ENCODE data around the gene RTCA. TPM values are rescaled to one million over a fixed set of nuclear protein-coding genes. Genes with fewer than 3 reads are reported as not detected.
A peak's percentile ranks its signal among the peaks of the same experiment; 100 is the strongest.
"Not testable (repeated sequence)": the region's sequence is repeated elsewhere in the genome, so short reads cannot be mapped to it uniquely, and the experiment has no call there.

The RTCA gene
- polyA plus RNA-seq, 1 donor, result 47.8 TPM

GRCh38 chr1:100253552-100253951 is 12.5 kb upstream of the RTCA start:
- H3K4me1 ChIP-seq (ENCODE audit: control insufficient read depth, insufficient read depth, low read length), result peaks cover 5% of the 10 kb centered on the region
- H3K4me3 ChIP-seq (ENCODE audit: low read length), result no peak overlapping the region
- peaks cover 13% of the 10 kb centered on the region for H3K27me3 ChIP-seq (ENCODE audit: control insufficient read depth, insufficient read depth, low read length)
- whole genome bisulfite sequencing (ENCODE audit: insufficient coverage, low lambda C conversion rate), result 30% methylated on average over 2 of the region's 10 CpGs
- no peaks in the 10 kb centered on the region for H3K9me3 ChIP-seq (ENCODE audit: control insufficient read depth, low read depth, low read length)
- no peak overlapping the region for H3K27ac ChIP-seq (ENCODE audit: low read length)
- H3K36me3 ChIP-seq (ENCODE audit: control insufficient read depth, insufficient read depth, low read length), result no peaks in the 10 kb centered on the region
- DNase-seq, result no peak

DNA sequence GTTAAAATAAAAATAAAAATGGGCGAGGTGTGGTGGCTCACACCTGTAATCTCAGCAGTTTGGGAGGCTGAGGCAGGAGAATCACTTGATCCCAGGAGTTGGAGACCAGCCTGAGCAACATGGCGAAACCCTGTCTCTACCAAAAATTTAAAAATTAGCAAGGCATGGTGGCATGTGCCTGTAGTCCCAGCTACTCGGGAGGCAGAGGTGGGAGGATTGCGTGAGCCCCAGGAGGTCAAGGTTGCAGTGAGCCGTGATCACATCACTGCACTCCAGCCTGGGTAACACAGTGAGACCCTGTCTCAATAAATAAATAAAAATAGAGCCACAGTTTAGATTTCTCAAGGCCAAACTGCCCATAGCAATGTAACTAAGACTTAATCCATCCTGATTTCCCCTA is 9.7 kb upstream of the RTCA start:
- H3K4me1 ChIP-seq (ENCODE audit: control insufficient read depth, insufficient read depth, low read length); H3K4me3 ChIP-seq (ENCODE audit: low read length): not testable (repeated sequence)
- WGBS (ENCODE audit: insufficient coverage, low lambda C conversion rate), result no CpG with 5 or more reads among the region's 5 CpGs

GRCh38 chr1:100258427-100258826 is 7.6 kb upstream of the RTCA start:
- no CpG with 5 or more reads among the region's 6 CpGs for WGBS (ENCODE audit: insufficient coverage, low lambda C conversion rate)
- not testable (repeated sequence) for DNase-seq

More for the DNA sequence above, 9.7 kb upstream of the RTCA start:
- not testable (repeated sequence) for H3K36me3 ChIP-seq (ENCODE audit: control insufficient read depth, insufficient read depth, low read length); H3K27ac ChIP-seq (ENCODE audit: low read length); DNase-seq; H3K9me3 ChIP-seq (ENCODE audit: control insufficient read depth, low read depth, low read length)
- H3K27me3 ChIP-seq (ENCODE audit: control insufficient read depth, insufficient read depth, low read length), result peaks cover 13% of the 10 kb centered on the region

GRCh38 chr1:100261686-100262085 is 4.3 kb upstream of the RTCA start:
- no peak for DNase-seq
- Histone ChIP-seq H3K4me3 (ENCODE audit: low read length) (no peak overlapping the region), H3K27me3 (ENCODE audit: control insufficient read depth, insufficient read depth, low read length) (no peaks in the 10 kb centered on the region), H3K36me3 (ENCODE audit: control insufficient read depth, insufficient read depth, low read length) (no peaks in the 10 kb centered on the region), H3K27ac (ENCODE audit: low read length) (no peak overlapping the region), H3K4me1 (ENCODE audit: control insufficient read depth, insufficient read depth, low read length) (peaks cover 2% of the 10 kb centered on the region), H3K9me3 (ENCODE audit: control insufficient read depth, low read depth, low read length) (no peaks in the 10 kb centered on the region)

More at GRCh38 chr1:100258427-100258826, 7.6 kb upstream of the RTCA start:
- not testable (repeated sequence) for H3K4me3 ChIP-seq (ENCODE audit: low read length); H3K27me3 ChIP-seq (ENCODE audit: control insufficient read depth, insufficient read depth, low read length); H3K9me3 ChIP-seq (ENCODE audit: control insufficient read depth, low read depth, low read length); H3K36me3 ChIP-seq (ENCODE audit: control insufficient read depth, insufficient read depth, low read length); H3K4me1 ChIP-seq (ENCODE audit: control insufficient read depth, insufficient read depth, low read length); H3K27ac ChIP-seq (ENCODE audit: low read length)

GRCh38 chr1:100264081-100264480 is 1.9 kb upstream of the RTCA start:
- not testable (repeated sequence) for H3K27ac ChIP-seq (ENCODE audit: low read length); H3K4me3 ChIP-seq (ENCODE audit: low read length); H3K9me3 ChIP-seq (ENCODE audit: control insufficient read depth, low read depth, low read length); H3K27me3 ChIP-seq (ENCODE audit: control insufficient read depth, insufficient read depth, low read length)
- DNase-seq, result peak in 1 of 2 donors; percentile 6
- no CpG with 5 or more reads among the region's 5 CpGs for WGBS (ENCODE audit: insufficient coverage, low lambda C conversion rate)
- H3K36me3 ChIP-seq (ENCODE audit: control insufficient read depth, insufficient read depth, low read length), result peaks cover 12% of the 10 kb centered on the region
- H3K4me1 ChIP-seq (ENCODE audit: control insufficient read depth, insufficient read depth, low read length), result peaks cover 18% of the 10 kb centered on the region

DNA sequence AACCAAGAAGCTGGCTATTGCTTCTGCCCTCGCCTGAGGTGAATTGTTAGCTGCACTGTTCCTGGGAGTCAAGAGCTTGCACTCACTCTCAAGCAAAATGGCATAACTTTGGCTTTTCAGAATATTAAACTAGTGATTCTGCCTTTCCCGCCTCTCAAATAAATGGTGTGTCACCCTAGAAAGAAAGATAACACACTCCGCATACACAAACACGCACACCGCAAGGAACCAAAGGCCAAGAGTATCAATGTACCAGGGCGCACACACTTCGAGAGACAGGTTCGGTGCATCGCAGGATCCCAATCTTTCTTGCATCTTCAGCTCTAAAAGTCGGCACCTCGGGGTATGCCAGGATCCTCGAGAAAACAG is 470 bp upstream of the RTCA start:
- Histone ChIP-seq H3K4me1 (ENCODE audit: control insufficient read depth, insufficient read depth, low read length) (peaks cover 18% of the 10 kb centered on the region), H3K9me3 (ENCODE audit: control insufficient read depth, low read depth, low read length) (no peaks in the 10 kb centered on the region), H3K27me3 (ENCODE audit: control insufficient read depth, insufficient read depth, low read length) (no peaks in the 10 kb centered on the region), H3K27ac (ENCODE audit: low read length) (peak overlapping the region; percentile 93), H3K36me3 (ENCODE audit: control insufficient read depth, insufficient read depth, low read length) (peaks cover 18% of the 10 kb centered on the region), H3K4me3 (ENCODE audit: low read length) (peak overlapping the region; percentile 84)
- no CpG with 5 or more reads among the region's 12 CpGs for WGBS (ENCODE audit: insufficient coverage, low lambda C conversion rate)
- peak in 1 of 2 donors; percentile 27 for DNase-seq

DNA sequence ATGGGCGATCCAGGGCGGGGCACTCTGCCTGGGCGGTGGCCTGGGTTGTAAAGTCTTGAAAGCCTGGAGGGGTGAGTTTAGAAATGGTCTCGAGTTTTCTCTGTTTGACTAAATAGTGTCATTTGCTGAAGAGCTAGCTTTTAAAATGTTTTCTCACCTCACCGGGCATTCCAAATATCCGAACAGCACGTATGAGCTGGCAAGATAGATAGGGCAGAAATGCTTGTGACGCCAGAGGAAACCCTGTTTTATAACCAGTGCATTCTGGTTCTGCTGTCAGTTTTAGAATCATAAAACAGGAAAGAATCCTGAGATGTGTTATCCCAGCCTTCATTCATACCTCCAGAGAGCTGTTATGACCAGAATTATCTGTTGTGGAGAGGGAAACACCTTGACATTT is 725 bp downstream of the RTCA start:
- Histone ChIP-seq H3K27ac (ENCODE audit: low read length) (peak overlapping the region; percentile 93), H3K9me3 (ENCODE audit: control insufficient read depth, low read depth, low read length) (no peaks in the 10 kb centered on the region), H3K27me3 (ENCODE audit: control insufficient read depth, insufficient read depth, low read length) (no peaks in the 10 kb centered on the region), H3K36me3 (ENCODE audit: control insufficient read depth, insufficient read depth, low read length) (peaks cover 27% of the 10 kb centered on the region), H3K4me1 (ENCODE audit: control insufficient read depth, insufficient read depth, low read length) (peaks cover 18% of the 10 kb centered on the region), H3K4me3 (ENCODE audit: low read length) (peak overlapping the region; percentile 84)
- peak in 1 of 2 donors; percentile 56 for DNase-seq
- WGBS (ENCODE audit: insufficient coverage, low lambda C conversion rate), result 0% methylated on average over 1 of the region's 8 CpGs

GRCh38 chr1:100267284-100267683 is 1.3 kb downstream of the RTCA start:
- H3K27ac ChIP-seq (ENCODE audit: low read length), result peak overlapping the region; percentile 93
- no CpG with 5 or more reads among the region's 1 CpG for WGBS (ENCODE audit: insufficient coverage, low lambda C conversion rate)

DNA sequence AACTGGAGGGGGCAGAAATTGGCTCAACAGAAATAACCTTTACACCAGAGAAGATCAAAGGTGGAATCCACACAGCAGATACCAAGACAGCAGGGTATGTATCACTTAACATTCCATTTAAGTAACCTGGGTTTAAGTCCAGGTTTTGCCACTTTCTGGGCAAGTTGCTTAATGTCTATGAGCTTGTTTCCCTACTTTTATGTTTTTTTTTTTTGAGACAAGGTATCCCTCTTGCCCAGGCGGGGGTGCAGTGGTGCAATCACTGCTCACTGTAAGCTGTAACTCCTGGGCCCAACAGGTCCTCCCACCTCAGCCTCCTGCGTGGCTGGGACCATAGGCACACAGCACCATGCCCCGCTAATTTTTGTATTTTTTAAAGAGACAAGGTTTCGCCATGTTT is 2.2 kb downstream of the RTCA start:
- WGBS (ENCODE audit: insufficient coverage, low lambda C conversion rate), result no CpG with 5 or more reads among the region's 4 CpGs

More at GRCh38 chr1:100267284-100267683, 1.3 kb downstream of the RTCA start:
- Histone ChIP-seq H3K36me3 (ENCODE audit: control insufficient read depth, insufficient read depth, low read length) (peaks cover 32% of the 10 kb centered on the region), H3K4me3 (ENCODE audit: low read length) (peak overlapping the region; percentile 84), H3K27me3 (ENCODE audit: control insufficient read depth, insufficient read depth, low read length) (no peaks in the 10 kb centered on the region), H3K4me1 (ENCODE audit: control insufficient read depth, insufficient read depth, low read length) (peaks cover 18% of the 10 kb centered on the region), H3K9me3 (ENCODE audit: control insufficient read depth, low read depth, low read length) (no peaks in the 10 kb centered on the region)
- DNase-seq, result peak in 1 of 2 donors; percentile 28

GRCh38 chr1:100277866-100278265 is 11.8 kb downstream of the RTCA start:
- WGBS (ENCODE audit: insufficient coverage, low lambda C conversion rate), result no CpG with 5 or more reads among the region's 1 CpG
- H3K4me3 ChIP-seq (ENCODE audit: low read length), result no peak overlapping the region
- no peaks in the 10 kb centered on the region for H3K4me1 ChIP-seq (ENCODE audit: control insufficient read depth, insufficient read depth, low read length)
- H3K36me3 ChIP-seq (ENCODE audit: control insufficient read depth, insufficient read depth, low read length), result peaks cover 78% of the 10 kb centered on the region
- no peak for DNase-seq
- no peak overlapping the region for H3K27ac ChIP-seq (ENCODE audit: low read length)
- no peaks in the 10 kb centered on the region for H3K9me3 ChIP-seq (ENCODE audit: control insufficient read depth, low read depth, low read length)
- H3K27me3 ChIP-seq (ENCODE audit: control insufficient read depth, insufficient read depth, low read length), result no peaks in the 10 kb centered on the region

More for the DNA sequence above, 2.2 kb downstream of the RTCA start:
- Histone ChIP-seq H3K27ac (ENCODE audit: low read length) (no peak overlapping the region), H3K4me3 (ENCODE audit: low read length) (no peak overlapping the region), H3K27me3 (ENCODE audit: control insufficient read depth, insufficient read depth, low read length) (no peaks in the 10 kb centered on the region), H3K9me3 (ENCODE audit: control insufficient read depth, low read depth, low read length) (no peaks in the 10 kb centered on the region), H3K36me3 (ENCODE audit: control insufficient read depth, insufficient read depth, low read length) (peaks cover 32% of the 10 kb centered on the region), H3K4me1 (ENCODE audit: control insufficient read depth, insufficient read depth, low read length) (peaks cover 18% of the 10 kb centered on the region)
- DNase-seq, result peak; percentile 6 to 7

GRCh38 chr1:100279358-100279923 is 13.4 kb downstream of the RTCA start:
- WGBS (ENCODE audit: insufficient coverage, low lambda C conversion rate), result 100% methylated on average over 2 of the region's 3 CpGs
- Histone ChIP-seq H3K36me3 (ENCODE audit: control insufficient read depth, insufficient read depth, low read length) (peaks cover 74% of the 10 kb centered on the region), H3K9me3 (ENCODE audit: control insufficient read depth, low read depth, low read length) (no peaks in the 10 kb centered on the region), H3K27me3 (ENCODE audit: control insufficient read depth, insufficient read depth, low read length) (no peaks in the 10 kb centered on the region), H3K27ac (ENCODE audit: low read length) (no peak overlapping the region), H3K4me1 (ENCODE audit: control insufficient read depth, insufficient read depth, low read length) (no peaks in the 10 kb centered on the region), H3K4me3 (ENCODE audit: low read length) (no peak overlapping the region)
- no peak for DNase-seq

Data from large intestine (tissue), 3 donors.